Measurements from ENCODE around the gene G0S2.
A peak's percentile ranks its signal among the peaks of the same experiment; 100 is the strongest.

G0S2 gene, protein sequence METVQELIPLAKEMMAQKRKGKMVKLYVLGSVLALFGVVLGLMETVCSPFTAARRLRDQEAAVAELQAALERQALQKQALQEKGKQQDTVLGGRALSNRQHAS

DNA sequence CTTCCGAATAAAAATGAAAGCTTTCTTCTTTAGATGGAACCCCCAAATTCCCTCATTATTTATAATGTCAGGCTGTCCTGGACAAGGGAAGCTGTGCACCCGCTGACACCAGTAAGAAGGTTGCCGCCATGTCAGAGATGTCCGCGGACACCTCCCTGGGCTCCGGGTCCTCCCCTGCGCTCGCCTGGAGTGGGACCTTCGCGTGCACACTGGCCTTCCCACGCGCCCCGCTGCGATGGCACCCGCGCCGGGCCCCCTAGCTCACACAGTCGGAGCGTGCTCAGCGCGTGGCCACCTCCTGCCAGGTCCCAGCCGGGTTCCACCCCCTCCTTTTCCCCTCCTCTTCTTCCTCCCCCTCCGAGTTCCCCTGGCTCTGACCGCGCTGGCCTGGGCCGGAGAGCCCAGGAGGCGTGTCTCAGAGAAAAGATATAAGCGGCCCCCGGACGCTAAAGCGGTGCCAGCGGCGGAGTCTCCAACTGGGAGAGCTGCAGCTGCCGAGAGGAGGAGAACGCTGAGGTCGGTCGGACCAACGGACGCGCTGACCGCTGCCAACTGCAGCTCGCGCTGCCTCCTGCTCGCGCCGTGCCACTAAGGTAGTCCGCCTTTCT is at the start of gene G0S2:
Gene G0S2 (plus strand): TSS at position 456 of the 608 bp plus-strand sequence. CDS start 273 bp downstream, outside the sequence.
- peak in 1 of 2 experiments; percentile 40 for DNase-seq

DNA sequence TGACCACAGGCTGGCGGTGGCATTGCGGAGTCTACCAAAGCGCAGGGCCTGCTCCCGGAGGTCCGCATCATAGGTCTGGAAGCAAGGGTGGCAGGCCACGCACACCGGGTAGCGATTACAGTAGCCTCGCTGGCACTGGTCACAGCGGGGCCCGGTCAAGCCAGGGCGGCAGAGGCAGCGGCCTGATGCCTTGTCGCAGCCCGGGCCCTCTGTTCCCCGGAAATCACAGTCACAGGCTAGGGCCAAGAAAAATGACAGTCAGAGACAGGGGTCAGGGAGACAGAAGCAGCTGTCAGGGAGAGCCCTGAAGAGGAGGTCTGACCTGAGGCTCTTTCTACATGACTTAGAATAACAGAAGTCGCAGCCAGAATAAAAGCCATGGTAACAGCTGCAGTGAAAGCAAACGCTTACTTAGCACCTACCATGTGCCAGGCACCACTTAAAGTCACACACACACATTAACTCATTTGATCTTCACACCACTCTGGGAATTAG is 49.4 kb upstream of the G0S2 start:
- no peak for DNase-seq

DNA sequence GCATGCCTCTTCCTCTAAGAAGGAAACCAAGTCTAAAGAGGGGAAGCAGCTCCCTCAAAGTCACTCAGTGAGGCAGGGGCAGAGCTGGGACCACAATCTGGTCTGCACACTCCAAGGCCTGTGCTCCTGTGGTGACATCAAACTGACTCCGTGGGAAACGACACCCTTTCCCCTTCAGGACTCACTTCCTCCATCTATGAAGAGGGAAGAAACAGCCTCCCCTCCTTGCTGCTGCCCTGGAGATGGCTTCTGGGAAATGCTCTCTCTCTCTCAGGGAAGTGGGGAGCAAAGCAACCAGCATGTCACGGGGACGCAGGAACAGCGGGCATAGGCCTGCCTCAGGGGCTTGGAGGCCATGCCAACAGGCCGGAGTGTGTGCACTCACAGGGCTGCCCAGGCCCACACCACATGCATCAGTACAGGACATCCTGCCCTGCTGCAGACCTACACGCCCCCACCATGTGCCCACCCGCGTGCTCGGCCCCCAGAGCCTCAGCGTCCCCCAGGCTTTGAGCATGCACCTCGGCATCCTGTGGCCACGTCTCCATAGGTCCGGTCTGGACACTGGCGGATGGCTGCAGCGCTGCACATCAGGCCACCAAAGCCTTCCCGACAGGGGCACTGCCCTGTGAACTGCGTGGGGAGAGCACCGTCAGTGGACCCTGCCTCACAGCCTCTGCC is 48.7 kb upstream of the G0S2 start:
- no peak for DNase-seq

DNA sequence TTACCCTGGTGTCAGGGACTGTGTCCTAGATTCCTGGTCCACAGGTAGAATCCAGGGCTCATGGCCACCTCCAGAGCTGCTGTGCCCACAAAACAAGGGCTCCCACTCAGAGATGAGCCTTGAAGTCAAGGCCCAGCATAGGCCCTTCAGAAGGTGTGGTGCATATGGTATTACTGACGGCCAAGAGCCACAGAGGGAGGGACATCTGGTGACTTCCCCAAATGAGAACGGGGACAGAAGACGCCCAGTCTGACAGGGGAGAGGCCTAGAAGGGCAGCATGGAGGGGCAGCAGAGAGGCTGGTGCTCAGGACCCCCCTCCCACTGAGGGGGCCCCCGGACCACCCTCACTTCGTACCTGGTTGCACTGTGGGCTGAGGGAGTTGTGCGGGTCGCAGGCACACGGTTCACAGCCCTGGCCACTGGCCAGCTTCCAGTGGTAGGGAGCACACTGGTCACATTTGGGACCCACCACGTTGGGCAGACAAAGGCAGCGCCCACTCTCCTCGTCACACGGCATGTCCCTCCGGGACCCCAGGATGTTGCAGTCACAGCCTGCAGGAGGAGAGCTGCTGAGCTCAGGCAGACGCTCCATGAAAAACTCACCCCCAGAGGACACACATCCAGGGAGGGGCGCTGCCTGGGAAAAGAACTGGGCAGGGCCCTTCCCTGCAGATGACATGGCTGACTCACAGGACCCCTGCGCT is 48.0 kb upstream of the G0S2 start:
- no peak for DNase-seq

DNA sequence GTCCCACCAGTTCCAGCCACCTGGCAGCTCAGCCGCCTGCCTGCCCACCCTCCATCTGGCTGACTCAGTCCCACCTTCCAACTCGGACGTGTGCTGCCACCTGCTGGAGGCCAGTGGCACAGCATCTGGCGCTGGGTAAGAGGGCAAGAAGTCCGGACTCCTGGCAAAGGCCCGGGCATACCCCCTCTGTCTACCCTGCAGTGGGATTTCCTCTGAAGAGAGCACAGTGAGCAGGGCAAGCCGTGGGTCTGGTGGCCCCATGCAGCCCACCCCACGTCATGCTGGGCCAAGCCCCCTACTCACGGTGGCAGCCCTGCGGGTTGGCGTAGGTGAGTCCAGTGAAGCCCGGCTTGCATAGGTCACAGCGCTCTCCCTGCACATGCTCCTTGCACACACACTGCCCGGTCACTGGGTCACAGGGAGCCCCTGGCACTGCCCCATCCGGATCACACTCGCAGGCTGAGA is 47.4 kb upstream of the G0S2 start:
- peak; percentile 76 to 85 for DNase-seq

DNA sequence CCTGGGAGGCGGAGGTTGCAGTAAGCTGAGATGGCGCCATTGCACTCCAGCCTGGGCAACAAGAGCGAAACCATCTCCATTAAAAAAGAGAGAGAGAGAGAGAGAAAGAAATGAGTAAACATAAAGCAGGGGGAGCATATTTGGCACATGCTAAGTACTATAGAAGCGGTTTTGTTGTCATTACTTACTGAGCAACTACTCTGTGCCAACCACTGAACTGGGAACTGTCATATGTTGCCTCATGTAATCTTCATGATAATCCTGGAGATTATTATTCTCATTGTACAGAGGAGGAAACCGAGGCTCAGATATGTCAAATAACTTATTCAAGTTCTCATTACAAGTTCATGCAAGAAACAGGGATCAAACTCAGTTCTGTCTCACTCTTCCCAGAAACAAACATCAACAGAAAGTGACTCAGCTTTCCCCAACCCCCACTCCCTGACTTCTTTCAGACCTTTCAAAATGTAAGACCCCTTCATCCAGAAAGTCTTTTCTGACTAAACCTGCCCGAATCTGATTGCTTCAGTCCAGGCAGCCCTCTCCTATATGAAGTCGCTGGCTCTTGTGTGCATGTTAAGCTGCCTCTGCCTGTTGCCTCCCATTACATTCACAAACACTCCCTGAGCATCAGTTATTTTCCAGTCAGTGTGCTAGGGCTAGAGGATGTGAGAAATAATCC is 46.5 kb upstream of the G0S2 start:
- no peak for DNase-seq

DNA sequence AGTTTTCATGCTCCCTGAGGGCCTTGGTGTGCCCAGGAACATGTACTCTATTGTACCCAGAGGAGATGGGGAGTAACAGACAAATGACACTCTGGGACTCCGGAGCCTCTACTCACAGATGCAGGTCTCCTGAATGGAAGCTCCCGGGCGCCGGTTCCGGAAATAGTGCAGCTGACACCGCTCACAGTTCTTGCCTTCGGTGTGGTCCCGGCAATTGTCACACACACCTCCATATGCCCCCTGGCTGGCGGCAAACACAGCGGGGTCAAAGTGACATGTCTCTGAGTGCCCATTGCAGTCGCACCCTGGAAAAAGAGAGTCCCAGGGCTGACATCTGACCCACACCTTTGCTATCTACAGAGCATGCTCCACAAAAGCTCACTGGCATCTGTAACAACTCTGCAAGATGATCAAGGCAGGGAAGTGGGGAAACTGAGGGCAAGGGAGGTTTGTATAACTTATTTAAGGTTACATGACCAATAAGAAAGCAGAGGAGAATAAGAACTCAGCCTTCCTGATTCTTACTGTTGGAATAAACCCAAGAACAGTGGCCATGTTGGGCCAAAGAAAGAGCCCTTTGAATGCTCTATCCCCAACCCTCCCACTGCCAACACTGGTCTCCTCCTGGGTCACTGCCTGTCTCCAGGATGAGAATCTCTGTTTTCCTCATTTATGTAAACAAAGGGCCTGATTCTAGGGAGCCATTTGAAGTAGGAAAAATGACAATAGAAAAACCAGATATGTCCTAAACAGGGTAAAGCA is 45.4 kb upstream of the G0S2 start:
- no peak for DNase-seq

DNA sequence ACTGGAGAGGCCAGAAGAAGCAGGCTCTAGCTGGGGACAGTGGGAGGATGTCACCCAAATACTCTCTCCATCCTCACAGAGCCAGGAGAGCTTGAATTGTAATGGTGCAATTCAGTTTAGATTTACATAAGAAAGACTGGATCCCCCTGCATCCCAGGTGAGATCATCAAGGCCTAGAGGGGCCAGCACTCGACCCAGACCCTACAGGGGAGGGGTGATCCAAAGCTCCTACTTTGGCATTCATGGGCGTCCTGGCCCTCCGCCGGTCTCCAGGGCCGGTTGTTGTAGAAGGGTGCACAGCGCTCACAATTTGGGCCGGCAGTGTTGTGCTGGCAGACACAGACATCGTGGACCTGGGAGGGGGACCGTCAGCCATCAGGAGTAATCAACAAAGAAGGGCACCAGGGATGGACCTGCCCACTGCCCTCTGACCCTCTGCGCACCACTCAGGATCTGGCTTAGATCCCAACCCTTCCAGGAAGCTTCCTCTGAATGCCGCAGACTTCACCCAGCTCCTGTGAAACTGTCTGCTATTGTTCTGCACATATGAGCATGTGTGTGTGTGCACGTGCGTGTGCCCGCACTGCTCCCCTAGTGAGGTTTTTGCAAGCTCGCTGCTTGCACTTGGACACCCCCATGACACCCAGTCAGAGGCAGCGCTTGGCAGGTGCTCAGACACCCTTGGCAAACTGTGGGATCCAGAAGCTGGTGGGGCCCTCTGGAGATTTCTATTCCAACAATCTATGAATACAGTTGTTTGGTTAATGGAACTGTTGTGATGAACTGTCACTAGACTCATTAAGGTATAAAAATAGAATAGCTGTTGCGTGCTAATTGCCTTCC is 44.6 kb upstream of the G0S2 start:
- DNase-seq = peak in 1 of 2 experiments; percentile 58

DNA sequence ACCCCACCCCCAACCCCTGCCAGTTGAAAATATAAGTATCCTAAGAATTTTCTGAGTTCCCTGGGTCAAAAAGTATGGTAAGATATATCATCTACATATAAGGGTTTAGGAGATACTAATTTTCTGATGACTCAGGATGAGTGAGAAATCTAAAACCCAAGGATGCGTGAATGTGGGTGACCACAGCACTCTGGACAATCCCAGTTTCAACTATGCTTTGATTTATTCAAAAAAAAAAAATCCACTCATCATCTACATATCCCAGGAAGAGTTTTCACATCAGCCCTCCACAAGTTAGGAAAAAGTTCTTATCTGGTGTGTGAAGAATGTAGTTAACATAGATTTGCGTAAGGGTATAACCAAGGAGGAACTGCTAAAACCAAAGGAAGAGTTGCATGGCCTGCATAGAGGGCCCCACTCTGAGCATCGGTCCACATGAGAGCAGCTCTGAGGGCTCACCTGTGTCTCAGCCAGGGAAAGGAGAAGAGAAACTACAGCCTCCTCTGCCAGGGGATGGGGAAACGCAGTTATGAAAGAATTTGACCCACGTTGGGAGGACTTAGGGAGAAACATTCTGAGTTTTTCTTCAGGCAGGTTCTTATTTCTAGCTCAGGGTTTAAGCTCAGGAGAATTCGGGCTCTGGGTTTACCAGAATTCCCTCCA is 41.7 kb upstream of the G0S2 start:
- no peak for DNase-seq

DNA sequence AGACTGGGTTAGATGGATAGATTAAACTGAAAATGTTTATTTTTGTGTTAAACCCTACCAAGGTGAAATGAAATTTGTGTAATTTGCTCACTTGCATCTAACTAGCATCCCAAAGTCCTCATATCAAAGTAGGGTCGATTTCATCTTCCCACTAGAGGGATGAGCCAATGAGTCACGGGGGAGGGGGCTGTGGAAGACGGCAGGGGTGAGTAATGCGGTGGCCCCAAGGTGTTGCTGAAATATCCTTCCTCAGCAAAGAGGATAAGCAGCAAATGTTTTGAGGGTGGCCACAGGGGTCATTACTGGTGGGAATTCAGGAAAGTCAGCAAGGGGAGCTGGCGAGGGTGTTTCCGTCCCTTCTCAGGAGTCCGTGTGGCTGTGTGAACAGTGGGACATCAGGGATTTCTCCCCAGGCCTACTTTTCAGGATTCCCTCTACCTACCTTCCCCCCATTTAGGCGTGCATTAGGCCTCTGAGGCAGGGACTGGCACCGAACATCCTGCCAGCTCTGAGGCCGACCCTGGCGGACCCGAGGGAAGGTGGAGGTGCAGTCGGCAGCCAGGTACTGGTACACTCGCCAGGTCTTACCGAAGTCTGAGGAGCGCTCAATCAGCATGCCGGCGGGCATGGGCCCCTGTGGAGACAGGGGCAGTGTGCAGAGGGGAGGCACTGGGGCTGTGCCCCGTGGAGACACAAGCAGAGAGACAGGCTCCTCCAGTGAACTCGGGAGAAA is 41.0 kb upstream of the G0S2 start:
- DNase-seq = no peak

DNA sequence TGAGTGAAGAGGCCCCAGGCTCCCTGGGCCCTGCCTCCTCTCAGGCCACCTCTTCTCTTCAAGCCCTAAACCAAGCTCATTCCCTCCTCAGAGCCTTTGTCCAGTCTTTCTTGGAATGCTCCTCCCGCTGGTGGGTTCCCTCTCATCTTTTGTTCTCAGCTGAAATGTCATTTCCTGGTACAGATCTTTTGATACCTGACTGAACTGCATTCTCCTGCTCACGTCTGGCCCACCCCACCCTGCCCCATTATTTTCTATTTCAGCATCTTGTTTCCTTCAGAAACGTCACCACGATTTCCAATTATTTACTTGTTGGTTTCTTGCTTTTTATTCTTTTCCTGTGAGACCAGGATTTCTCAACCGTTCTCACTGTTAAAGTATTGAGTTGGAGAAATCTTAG is 39.4 kb upstream of the G0S2 start:
- no peak for DNase-seq

DNA sequence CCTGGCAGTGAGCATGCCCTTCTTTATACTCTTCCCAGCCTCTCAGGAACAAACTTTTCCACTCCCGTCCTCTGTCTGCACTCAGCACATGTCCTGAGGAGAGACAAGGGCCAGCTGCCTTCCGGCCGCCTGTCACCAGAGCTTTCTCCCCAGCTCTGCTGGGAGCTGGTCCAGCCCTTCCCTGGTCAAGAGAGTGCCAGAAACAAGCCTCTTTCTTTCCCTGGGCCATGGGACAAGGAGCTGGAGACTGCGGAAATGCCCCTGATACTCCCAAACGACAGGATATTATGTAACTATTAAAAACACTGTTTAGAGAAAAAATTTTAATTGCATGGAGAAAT is 33.4 kb upstream of the G0S2 start:
- DNase-seq = no peak

DNA sequence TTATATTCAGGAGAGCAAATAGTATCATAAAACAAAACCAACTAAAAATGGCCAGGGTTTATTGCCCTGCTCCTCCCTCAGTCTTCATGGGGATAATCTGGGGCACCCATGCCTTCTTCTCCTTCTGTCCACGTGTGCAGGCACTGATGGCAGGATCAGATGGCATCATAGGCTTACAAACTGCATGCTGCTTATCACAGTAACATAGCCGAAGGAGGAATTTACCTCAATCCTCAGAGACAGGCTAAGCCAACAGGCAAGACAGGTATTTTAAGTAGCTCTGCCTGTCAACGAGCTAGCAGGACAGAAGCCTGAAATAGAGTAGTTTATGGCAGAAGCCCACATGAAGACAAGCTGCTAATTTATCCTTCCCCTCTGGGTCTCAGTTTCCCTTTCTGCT is 32.4 kb upstream of the G0S2 start:
- no peak for DNase-seq

DNA sequence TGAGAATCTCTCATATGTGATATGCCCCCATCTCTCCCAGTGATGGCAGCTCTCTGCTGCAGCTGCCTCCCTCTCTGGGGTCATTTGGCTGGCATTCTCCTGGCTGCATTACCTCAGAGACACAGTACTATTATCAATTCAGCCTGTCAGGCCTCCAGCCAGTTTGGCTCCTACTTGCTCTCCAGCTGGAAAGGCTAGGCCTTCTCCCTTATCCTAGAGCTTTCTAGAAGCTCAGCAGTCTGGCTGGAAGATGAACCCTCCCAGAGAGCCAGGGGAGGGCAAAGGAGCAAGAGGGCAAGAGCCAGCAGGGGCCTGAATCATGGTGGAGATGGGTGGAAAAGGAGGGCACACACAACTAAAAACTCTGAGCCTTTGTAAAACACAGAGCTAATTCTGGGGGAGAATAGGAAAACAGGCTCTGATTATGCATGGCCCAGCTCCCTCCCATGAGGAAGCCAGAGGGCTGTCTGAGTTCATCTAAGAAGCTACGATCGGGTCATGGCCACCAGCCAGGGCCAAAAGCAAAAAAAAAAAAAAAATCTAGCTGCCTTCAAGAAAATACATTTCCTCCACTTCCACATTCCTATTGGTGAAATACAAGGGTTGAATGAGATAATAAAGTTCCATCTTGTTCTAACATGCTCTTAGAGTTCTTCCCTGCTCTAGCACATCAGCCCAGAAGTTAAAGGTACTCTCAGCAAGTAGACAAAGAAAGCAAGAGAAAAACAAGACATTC is 31.8 kb upstream of the G0S2 start:
- no peak for DNase-seq

DNA sequence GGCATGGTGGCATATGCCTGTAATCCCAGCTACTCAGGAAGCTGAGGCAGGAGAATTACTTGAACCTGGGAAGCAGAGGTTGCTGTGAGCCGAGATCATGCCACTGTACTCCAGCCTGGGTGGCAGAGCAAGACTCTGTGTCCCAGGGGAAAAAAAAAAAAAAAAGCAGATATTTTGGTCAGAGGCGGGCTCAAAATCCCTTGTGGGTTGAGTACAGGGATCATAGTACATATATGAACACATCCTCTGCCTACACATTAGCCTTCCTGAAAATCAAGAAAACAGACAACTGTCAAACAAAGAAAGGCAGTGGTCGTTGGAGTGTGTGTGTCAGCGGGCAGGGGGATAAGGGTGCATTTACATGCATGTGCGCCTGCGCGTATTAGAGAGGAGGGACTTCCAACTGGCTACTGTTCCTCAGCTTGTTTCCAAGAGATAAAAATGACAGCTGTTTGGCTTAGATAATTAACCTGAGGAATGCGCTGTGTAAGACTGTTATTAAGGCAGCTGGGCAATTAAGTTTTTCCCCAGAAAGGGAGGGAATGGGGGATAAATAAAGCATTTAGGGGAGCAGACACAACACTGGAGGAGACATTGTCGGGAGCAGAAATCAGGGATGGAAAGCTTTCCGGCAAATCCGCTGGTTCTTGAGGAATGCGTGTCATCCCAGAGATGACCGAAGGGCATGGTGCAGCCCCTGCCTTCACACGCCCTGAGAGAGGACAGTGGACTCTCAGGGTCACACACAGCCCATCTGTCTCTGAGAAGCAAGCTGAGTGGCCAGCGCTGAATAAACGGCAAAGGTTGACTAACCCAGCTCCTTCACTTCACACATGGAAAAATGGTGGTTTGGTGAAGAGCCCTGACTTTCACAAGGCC is 29.4 kb upstream of the G0S2 start:
- DNase-seq = no peak

DNA sequence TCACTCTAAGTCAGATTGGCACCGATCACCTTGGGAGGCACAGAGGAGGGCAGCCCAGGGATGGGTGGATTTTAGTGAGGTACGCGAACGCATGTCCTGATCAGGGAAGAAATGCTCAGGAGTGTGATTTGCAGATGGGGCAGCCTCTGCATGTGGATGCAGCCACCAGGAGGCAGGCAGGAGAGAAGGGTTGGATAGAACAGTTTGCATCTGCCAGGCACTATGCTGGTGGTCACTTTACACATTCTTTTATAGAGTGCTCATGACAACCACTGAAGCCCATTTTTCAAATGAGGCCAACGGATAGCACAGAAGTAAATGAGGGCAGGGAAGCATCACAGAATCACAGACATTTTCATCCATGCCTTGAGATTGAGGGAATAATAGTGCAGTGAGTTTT is 28.7 kb upstream of the G0S2 start:
- no peak for DNase-seq

DNA sequence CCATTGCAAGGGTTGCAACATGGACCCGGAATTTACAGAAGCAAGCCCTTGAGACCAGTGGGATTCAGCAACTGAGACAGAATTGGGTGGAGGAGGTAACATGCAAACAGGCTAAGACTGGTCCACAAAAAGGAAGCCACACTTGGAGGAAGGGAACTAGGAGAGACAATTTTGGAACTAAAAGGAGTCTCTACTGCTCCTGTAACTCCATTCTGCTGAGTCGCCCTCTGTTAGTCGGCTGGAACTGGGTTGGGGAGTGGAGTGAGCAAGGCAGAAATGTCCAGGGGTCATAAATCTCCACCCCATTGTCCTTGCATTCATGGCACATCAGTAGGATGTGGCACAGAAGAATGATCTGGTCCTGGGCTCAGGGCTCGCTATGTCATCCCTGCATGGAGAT is 28.1 kb upstream of the G0S2 start:
- DNase-seq = no peak

DNA sequence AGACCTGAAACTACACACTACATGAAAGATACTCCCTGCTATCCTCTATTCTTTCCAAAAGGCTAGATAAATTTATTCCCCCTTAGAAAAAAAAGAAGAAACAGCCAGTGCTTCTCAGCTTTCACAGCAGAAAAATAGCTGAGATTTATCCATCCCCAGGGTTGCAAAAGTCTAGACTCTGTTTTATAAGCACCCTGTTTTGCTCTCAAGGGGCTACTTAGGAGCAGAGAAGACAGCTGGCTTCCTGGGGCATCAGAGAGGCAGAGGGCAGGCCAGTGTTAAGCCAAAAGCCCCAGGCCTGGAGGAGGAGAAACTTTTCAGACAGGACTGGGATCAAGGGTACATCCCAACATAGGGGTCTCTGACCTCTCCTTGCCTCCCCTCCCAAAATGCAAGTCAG is 26.9 kb upstream of the G0S2 start:
- no peak for DNase-seq
